Measurements from ENCODE around the gene PALM.
A peak's percentile ranks its signal among the peaks of the same experiment; 100 is the strongest.

The PALM gene

DNA sequence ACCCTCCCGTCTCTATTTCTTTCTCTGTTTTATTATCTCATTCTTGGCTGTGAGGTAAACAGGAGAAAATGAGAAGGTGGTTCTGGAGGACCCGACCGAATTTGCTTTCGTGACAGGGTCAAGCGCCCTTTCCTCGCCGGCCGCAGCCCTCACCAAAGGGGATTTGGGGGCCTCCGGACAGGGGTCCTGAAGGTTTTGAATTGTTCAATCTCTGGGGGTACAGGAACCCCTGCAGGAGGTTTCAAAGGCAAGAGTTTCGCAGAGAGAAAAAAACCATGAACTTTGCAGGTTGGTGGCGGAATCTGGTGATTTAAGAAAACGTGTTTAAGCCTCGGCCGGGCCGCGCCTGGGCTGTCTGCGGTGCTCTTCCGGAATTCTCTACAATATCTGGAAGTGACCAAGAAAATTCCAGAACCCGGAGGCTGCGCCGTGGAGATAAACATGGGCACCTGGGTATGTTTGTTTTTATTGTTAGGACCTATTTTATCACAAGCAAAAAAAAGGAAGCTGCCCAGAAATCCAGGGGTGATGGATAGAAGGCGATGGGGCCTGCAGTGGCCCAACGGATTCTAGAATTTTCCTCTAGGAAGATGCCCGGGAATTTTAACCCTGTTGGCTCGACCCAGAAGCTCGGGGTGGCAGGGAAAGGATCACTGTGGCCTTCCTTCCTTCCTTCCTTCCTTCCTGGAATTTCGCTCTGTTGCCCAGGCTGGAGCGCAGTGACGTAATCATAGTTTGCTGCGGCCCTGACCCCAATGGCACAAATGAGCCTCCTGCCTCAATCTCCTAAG is 74.3 kb downstream of the PALM start:
- DNase-seq = no peak

DNA sequence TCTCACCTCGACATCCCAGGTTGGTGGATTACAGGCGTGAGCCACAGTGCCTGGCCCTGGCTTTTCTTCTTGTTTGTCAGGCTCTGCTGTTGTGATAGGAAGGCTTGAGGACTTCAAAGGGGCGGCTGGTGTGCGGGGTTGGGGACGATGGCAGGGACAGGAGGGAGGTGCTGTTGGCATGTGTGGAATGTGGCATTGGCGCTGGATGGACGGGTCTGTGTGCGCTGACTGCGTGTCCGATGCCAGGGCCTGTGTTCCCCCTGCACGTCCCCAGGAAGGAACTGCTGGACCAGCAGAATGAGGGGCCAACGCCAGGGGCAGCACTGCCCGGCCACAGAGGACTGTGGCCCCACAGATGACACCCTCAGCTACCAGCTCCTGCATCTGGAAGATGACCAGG is 75.8 kb downstream of the PALM start:
- DNase-seq = no peak

DNA sequence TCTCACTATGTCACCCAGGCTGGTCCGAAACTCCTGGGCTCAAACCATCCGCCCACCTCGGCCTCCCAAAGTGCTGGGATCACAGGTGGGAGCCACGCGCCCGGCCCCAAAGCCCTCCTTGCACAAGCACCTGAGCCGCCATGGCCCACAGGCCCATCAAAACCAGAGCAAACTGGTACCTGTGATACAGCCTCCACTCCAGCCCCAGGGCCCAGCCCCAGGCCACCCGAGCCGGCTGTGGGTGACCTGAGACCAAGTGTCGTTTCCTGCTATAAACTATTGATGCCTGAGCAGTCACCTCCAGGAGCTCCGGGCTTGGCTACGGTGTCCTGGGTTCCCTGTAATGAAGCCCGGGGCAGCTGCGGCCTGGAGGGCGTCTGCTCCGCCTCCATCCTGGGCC is 78.8 kb downstream of the PALM start:
- no peak for DNase-seq

DNA sequence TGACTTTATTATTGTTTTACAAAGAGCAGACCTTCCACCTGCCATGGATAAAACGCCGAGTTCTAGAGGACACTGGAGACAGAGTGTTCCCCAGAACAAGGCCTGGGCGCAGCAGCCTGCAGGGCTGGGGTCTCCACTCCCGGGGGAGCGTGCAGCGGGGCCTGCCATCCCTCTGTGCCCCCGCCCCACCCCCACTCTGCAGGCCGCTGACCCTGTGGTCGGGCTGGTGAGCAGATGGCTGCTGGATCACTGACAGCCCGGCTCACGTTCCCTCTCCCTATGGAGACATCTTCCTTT is 79.9 kb downstream of the PALM start:
- DNase-seq = no peak

DNA sequence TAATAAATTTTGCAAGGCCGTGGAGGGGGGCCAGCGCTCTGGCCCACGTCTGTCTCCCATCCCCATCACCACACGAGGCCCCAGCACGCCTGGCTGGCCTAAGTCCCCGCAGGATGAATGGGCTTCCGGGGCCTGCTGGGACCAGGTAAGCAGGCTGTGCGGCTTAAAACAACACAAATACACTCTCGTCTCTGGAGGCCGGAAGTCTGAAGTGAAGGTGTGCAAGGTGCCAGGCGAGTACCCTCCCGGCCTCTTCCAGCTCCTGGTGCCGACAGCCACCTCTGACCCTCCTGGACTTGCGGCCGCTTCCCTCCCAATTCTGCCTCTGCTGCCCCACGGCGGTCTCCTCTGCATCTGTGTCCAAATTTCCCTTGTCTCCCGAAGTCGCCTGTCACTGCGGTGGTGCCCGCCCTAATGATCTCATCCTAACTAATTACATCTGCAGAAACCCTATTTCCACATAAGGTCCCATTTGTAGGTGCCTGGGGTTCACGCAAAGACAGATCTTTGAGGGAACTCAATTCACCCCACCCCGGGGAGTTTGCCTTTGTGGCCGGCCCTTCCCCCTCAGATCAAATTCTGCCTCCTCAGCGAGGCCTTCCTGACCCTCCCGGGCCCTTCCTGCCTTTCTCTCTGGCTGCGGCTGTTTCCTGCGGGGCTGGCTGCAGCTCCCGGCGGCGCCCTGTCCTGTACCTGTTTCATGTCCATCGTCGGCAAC is 80.4 kb downstream of the PALM start:
- DNase-seq = no peak

DNA sequence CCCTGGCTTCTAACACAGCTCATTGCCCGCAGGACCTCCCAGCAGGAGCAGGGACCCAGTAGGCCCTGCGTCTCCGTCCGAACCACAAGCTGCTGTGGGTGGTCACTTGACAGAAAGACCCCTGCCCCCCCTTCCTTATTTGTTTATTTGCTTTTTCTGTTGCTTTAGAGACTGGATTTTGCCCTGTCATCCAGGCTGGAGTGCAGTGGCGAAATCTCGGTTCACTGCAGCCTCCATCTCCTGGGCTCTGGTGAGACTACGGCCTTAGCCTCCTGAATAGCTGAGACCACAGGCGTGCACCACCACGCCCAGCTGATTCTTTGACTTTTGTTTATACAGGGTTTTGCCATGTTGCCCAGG is 80.9 kb downstream of the PALM start:
- DNase-seq = no peak

DNA sequence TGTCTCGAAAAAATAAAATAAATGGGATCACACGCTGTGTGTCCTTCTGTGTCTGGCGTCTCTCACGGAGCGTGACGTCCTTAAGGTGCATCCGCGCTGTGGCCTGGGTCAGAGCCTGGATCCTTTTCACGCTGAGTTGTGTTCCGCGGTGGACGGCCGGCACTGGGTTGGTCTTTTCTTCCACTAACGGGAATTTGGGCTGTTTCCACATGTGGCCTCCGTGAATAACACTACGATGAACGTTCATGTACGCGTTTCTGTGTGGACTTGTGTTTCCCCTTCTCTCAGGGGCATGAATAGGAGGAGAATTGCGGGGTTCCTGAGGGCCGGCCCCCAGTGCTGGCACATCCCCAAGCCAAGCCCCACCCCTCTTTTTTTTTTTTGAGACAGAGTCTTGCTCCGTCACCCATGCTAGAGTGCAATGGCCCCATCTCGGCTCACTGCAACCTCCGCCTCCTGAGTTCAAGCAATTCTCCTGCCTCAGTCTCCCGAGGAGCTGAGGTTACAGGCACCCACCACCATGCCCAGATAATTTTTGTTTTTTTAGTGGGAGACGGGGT is 82.4 kb downstream of the PALM start:
- DNase-seq = no peak

DNA sequence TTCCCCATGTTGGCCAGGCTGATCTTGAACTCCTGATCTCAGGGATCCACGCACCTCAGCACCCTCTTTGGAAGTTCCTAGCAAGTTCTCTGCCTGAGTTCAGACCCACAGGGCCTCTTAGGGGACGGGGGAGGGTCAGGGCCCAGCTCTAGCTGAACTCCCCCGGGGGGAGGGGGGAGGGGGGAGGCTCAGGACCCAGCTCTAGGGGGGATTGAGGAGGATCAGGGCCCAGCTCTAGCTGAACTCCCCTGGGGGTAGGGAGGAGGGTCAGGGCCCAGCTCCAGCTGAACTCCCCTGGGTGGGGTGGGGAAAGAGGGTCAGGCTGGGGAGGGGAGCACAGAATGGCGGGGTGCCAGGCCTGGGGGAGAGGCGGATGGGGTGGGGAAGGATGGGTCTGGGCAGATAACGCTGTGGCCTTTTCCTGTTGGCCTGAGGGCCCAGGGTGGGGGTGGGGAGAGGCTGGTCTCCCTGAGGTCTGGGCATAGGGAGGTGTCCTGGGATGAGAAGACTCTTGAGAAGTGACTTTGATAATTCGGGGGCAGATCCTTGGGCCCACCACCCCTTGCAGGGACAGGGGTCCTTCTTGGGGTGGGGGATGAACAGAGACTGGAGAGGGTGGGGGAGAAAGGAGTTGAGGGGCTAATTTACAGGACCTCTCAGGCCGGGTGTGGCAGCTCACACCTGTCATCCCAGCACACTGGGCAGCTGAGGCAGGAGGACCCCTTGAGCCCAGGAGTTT is 83.0 kb downstream of the PALM start:
- DNase-seq = no peak

DNA sequence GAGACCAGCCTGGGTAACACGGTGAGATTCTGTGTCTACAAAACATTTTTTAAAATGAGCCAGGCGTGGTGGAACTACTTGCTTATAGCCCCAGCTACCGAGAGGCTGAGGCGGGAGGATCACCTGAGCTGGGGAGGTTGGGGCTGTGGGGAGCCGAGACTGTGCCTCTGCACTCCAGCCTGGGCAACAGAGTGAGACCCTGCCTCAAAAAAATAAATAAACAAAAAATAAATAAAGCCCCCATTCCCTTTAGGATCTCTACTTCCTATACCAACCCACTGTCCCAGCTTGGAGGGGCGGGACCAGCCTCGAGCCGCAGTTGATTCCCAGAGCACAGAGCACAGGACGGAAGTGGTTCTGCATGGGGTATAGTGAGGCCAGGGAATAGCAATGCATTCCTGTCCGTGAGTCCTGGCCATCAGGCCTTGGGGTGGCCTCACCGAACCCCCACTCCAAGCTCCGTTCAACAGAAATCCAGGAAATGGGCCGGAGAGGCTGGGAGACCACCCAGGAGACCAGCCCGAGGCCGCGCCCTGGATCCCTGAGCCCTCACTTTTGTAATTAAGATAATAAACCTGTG is 83.7 kb downstream of the PALM start:
- DNase-seq = no peak

DNA sequence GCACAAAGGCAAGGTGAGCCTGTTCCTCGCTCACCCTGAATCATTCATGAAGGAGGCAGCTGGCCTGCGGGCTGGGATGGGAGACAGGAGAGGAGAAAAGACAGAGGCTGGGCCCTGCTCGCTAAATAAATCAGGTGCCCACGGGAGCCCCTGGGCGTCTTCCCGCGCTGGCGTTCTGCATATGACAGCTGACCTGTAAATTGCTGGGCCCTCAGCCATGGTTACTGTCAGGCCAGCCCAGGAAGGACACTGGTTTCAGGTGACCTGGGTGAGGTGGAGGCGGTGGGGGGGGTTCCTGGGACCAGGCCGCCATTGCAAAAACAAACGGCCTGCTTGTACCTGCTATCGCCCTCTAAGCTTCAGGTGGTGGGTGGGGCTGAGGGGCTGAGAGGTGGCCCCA is 85.1 kb downstream of the PALM start:
- no peak for DNase-seq

DNA sequence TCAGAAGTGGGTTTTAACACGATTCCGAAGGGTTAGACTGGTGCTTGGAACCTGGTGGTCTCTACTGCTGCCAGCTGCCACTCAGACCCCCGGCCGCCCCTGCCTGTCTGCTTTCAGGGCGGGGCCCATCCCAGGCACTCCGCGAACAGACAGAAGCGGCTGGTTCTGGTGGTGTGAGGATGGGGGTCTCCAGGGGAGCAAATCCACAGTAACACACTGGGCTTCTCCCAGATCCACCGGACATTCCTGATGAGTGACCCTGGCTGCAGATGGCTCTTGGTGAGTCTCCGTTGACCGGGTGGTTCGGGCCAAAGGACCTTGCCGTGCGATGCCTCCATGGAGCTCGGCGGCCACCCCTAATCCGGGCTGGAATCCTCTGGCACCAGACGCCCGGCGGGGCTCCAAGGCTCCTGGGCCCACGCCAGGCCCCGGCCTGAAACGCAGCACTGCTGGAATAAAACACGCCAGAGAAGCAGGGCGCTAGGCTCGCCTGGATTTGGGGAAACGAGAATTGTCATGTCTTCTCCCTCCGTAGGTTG is 86.4 kb downstream of the PALM start:
- no peak for DNase-seq

DNA sequence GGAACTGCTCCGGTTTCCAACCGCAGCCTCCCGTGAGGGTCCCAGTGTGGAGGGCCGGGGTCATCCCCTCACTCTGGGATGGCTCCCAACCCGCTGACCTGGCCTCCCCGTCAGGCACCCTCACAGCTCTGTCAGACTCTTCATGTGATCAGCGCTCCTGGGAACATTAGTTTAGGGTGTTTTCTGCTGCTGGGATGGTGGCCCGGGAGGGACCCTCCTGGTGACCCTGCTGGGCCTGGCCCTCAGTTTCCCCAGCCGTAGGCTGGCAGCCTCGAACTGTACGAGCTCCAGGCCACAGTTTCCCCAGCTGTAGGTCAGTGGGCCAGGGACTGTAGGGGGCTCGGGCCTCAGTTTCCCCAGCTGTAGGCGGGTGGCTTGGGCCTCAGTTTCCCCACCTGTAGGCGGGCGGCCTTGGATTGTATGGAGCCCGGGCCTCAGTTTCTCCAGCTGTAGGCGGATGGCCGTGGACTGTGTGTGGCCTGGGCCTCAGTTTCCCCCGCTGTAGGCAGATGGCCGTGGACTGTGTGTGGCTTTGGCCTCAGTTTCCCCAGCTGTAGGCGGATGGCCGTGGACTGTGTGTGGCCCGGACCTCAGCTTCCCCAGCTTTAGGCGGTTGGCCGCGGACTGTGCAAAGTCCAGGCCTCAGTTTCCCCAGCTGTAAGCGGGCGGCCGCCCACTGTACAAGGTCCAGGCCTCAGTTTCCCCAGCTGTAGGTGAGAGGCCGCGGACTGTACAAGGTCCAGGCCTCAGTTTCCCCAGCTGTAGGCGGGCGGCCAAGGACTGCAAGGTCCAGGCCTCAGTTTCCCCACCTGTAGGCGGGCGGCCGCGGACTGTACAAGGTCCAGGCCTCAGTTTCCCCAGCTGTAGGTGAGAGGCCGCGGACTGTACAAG is 87.2 kb downstream of the PALM start:
- no peak for DNase-seq

DNA sequence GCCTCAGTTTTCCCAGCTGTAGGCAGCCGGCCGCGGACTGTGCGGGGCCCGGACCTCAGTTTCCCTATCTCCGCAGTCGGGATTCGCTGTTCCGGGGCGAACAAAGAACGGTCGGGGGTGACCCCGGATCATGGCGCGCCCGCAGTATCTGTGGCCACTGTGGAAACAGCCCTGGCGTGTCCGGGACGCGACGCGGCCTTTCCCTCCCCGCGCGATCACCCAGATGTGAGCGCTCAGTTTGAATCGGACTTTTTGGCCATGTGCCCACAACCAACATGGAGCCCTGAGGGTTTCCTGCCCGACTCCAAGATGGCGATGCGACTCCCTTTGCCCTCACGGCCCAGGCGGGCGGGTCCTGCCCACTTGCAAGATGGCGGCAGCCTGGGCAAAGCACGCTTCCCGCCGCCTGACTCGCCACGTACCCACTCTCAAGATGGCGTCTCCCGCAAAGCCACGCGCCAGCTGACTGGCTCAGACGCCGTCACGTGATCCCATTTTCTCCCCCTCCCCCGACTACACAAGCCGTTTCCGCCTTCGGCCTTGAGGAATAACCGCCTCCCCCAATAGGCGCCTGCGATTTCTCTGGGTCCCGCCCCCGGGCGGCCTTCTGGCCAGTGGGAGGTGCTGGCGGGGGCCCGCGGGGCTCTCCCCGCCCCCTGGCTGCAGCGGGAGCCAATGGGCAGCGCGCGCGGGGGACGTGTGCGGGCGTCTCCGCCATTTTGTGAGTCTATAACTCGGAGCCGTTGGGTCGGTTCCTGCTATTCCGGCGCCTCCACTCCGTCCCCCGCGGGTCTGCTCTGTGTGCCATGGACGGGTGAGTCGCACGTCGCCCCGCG is 88.2 kb downstream of the PALM start, which contains the start of gene PTBP1:
Gene PTBP1 (plus strand): TSS at position 761 of the 836 bp plus-strand sequence. CDS start 46 bp downstream, at position 807.
- DNase-seq = peak; percentile 96

Measured in NCI-H510A (cell line).